Measurements from ENCODE around the gene KLHL13. TPM values are rescaled to one million over a fixed set of nuclear protein-coding genes. Genes with fewer than 3 reads are reported as not detected.
A peak's percentile ranks its signal among the peaks of the same experiment; 100 is the strongest.

Gene KLHL13
- total RNA-seq, 1 experiment from 2014 or later: 4.2 TPM

- Histone ChIP-seq H3K4me2 (ENCODE audit: low read length) (no peak overlapping the region), H3K4me3 (replicated peaks in 1 of 2; ENCODE audit: low read depth in 1 of 2, low read length in 2 of 2) (no peak overlapping the region), H3K9ac (ENCODE audit: low read length) (no peak overlapping the region), H3K36me3 (ENCODE audit: control insufficient read depth in 1 of 2, insufficient read depth in 2 of 2, low read length in 2 of 2) (no peaks in the 10 kb centered on the region), H2AFZ (ENCODE audit: low read depth, low read length, poor library complexity, severe bottlenecking) (no peak overlapping the region), H3K27ac (ENCODE audit: low read depth, low read length) (no peak overlapping the region), H4K20me1 (ENCODE audit: insufficient read depth) (no peaks in the 10 kb centered on the region), H3K9me3 (ENCODE audit: control insufficient read depth in 1 of 2, insufficient read depth in 1 of 2, low read depth in 1 of 2, low read length in 2 of 2) (no peaks in the 10 kb centered on the region), H3K27me3 (ENCODE audit: insufficient read depth, low read length) (no peaks in the 10 kb centered on the region), H3K79me2 (ENCODE audit: insufficient read depth, low read length) (no peaks in the 10 kb centered on the region), H3K4me1 (ENCODE audit: control insufficient read depth in 1 of 2, insufficient read depth in 2 of 2, low read length in 2 of 2) (no peaks in the 10 kb centered on the region), H3K9me2 (ENCODE audit: insufficient read depth) (no peaks in the 10 kb centered on the region)
- intact Hi-C loops (cut with micrococcal nuclease): no loop called here
- TF ChIP-seq POLR2A (IDR thresholded peaks at IDR 0.05; ENCODE audit: borderline replicate concordance, extremely low read depth, insufficient read depth, insufficient read length): no peak
- no peak for TF ChIP-seq ELF1 (IDR thresholded peaks at IDR 0.05; ENCODE audit: borderline replicate concordance, low read depth)
- no peak for TF ChIP-seq MAX (IDR thresholded peaks at IDR 0.05)
- no peak for TF ChIP-seq EZH2phosphoT487 (IDR thresholded peaks at IDR 0.05; ENCODE audit: borderline replicate concordance)
- BruUV-seq (replicated peaks): no TSS peak
- CTCF ChIA-PET: no interaction called here
- DNase-seq (ENCODE audit: low read depth, low spot score): no peak
- POLR2A ChIA-PET: no interaction called here
- no peak for ATAC-seq
- RAD21 ChIA-PET (ENCODE audit: low non-redundant PET in 1 of 2, low total read pairs in 2 of 2, uncharacterized antibody in 2 of 2, unreplicated experiment in 2 of 2): no interaction called here
Observed at GRCh38 chrX:117998171-117998570, 118.4 kb downstream of the KLHL13 start.

DNA sequence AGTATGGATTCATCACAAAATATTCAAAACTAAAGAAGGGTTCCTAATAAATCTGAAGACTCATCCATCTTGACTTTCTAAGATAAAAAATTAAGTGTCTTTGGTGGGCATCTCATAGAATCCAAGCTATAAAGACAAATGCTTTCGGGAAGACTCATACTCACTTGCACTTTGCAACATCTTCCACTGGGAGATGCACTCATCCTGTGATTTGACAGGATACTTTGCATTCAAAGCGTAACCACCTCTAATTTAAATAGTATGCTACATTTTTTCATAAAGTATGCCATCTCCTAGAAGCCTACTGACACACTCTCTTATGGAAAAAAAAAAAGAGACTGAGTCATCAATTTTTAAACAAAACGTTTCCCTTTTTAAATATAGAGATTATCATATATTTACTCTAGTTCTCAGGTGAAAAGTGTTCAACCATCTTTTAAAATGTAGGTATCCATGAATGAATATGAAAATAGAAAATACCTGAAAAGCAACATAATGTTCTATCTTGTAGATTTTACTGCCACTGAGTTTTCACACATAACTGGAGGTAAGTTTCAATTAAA is 119.6 kb downstream of the KLHL13 start:
- no peak overlapping the region for H3K27ac ChIP-seq (ENCODE audit: low read depth, low read length)
- TF ChIP-seq YY1 (IDR thresholded peaks at IDR 0.05; ENCODE audit: extremely low read depth, insufficient replicate concordance, low read depth, low read length) (no peak), CEBPB (IDR thresholded peaks at IDR 0.05; ENCODE audit: low read depth) (no peak), RAD21 (IDR thresholded peaks at IDR 0.05; ENCODE audit: low read depth) (peak; percentile 40), MAX (IDR thresholded peaks at IDR 0.05) (no peak), EGR1 (IDR thresholded peaks at IDR 0.05; ENCODE audit: low read depth) (no peak), CTCF (IDR thresholded peaks at IDR 0.05 in 2 of 3, conservative IDR thresholded peaks at IDR 0.05 in 1 of 3; ENCODE audit: borderline replicate concordance in 1 of 3, insufficient read depth in 1 of 3, low read depth in 2 of 3, low read length in 2 of 3) (0 out of 6 replicates have a peak, but pooled peaks of 2 of the 3 experiments have one; percentile 15 to 21), SRF (IDR thresholded peaks at IDR 0.05; ENCODE audit: low read depth) (no peak)
- ChIA-PET RAD21 (ENCODE audit: low non-redundant PET in 1 of 2, low total read pairs in 2 of 2, uncharacterized antibody in 2 of 2, unreplicated experiment in 2 of 2) (no interaction called here), CTCF (interaction anchor here (0.8 to 1.1 kb wide), 3 partner anchors 228 to 258 kb away, joined by 3 to 13 read pairs (median 6); no protein-coding TSS in a partner anchor), POLR2A (no interaction called here)
- H3K4me3 ChIP-seq (replicated peaks in 1 of 2; ENCODE audit: low read depth in 1 of 2, low read length in 2 of 2): no peak overlapping the region
- H3K9me3 ChIP-seq (ENCODE audit: control insufficient read depth in 1 of 2, insufficient read depth in 1 of 2, low read depth in 1 of 2, low read length in 2 of 2): no peaks in the 10 kb centered on the region
- no peaks in the 10 kb centered on the region for H3K9me2 ChIP-seq (ENCODE audit: insufficient read depth)
- no peak overlapping the region for H3K4me2 ChIP-seq (ENCODE audit: low read length)
- ATAC-seq (no peak), DNase-seq (ENCODE audit: low read depth, low spot score) (no peak)
- BruUV-seq (replicated peaks): no TSS peak
- H3K4me1 ChIP-seq (ENCODE audit: control insufficient read depth in 1 of 2, insufficient read depth in 2 of 2, low read length in 2 of 2): no peaks in the 10 kb centered on the region
- H4K20me1 ChIP-seq (ENCODE audit: insufficient read depth): no peaks in the 10 kb centered on the region
- H3K36me3 ChIP-seq (ENCODE audit: control insufficient read depth in 1 of 2, insufficient read depth in 2 of 2, low read length in 2 of 2): no peaks in the 10 kb centered on the region
- no peaks in the 10 kb centered on the region for H3K27me3 ChIP-seq (ENCODE audit: insufficient read depth, low read length)
- H2AFZ ChIP-seq (ENCODE audit: low read depth, low read length, poor library complexity, severe bottlenecking): no peak overlapping the region
- no peaks in the 10 kb centered on the region for H3K79me2 ChIP-seq (ENCODE audit: insufficient read depth, low read length)
- intact Hi-C loops (cut with micrococcal nuclease): loop anchor here (1.0 kb wide), 1 partner anchor 229 kb away; no protein-coding TSS in a partner anchor
- H3K9ac ChIP-seq (ENCODE audit: low read length): no peak overlapping the region

Data from HCT116 (cell line).